GM18909 (cell line): ENCODE data around the gene UNC93B1.

Source experiments
- ATAC-seq: cut with Tn5 transposase; IDR thresholded peaks from one replicate; pipeline ENCODE4 v1.9.1; 2021; ENCODE audit warnings: mild to moderate bottlenecking; ENCODE audit not compliant: unreplicated experiment, poor library complexity

UNC93B1 gene

GRCh38 chr11:68040101-68040956 lies 36.4 kb upstream of the UNC93B1 start:
- ATAC-seq: peak; percentile 60

- no peak for ATAC-seq
These were observed 35.7 kb upstream of the UNC93B1 start for GRCh38 chr11:68039526-68040086.

DNA sequence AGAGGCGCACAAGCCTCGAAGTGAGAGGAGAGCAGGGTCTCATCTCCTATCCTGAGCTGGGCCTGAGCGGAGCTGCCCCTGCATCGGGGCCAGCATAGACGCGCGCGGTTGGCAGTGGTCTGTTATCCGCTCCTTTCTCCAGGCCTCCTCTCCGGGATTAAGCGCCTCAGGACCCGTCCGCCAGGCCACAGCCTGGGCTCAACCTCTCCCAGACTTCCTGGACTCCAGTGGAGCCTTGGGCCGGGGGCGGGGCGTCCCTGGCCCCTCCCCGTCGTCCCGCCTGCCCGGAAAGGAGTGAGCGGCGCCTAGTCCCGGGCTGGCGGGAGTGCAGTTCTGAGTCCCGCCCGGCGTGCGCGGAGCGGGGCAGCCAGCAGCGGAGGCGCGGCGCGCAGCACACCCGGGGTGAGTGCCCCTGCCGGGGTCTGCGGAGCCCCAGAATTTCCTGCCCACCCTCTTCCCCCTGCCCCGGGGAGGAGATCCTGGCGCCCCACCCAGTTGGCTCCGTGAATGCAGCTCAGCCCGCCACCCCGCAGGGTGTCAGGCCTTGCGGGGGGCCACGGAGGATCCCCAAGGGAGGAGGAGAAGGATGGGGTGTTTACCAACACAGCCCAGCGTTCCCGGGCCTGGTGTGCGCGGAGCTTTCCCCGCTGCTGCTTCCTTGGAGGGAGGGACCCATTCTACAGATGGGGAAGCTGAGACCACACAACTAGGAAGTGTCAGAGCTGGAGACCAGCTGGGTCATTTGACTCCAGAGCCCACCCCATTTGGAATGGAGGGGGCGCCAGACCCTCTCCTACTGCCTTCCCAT lies 35.0 kb upstream of the UNC93B1 start, which contains the start of gene TCIRG1:
TCIRG1 (plus strand) TSS at position 308 of the 808 bp plus-strand sequence. CDS start 2,247 bp downstream, outside the sequence.
- no peak for ATAC-seq

GRCh38 chr11:68038226-68038717 lies 34.4 kb upstream of the UNC93B1 start:
- ATAC-seq: no peak

GRCh38 chr11:68037411-68038225 lies 33.7 kb upstream of the UNC93B1 start:
- ATAC-seq: no peak

DNA sequence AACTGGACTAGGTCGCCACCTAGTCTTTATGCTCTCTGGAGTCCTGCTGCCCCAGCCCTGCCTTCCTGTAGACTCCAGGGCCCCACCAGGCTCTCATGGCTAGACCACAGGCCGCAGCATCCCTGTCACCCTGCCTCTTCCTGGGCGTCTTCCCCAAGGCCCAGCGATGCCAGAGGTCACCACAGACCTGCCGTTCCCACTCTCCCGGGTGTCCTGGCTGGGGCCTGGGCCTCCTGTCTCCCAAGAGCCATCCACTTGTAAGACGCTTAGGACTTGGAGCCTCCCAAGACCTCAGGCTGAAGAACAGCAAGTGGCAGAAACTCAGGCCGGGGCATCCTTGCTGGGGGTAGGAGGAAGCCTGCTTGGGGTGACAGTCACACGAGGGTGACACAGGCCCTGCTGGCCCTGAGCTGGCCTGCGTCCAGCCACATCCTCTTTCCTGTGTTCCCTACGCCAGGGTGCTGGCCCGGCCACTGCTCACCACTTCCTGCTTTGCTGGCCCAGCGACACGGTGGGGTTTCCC lies 32.9 kb upstream of the UNC93B1 start:
- no peak for ATAC-seq

GRCh38 chr11:68036141-68036716 lies 32.3 kb upstream of the UNC93B1 start:
- ATAC-seq: no peak

DNA sequence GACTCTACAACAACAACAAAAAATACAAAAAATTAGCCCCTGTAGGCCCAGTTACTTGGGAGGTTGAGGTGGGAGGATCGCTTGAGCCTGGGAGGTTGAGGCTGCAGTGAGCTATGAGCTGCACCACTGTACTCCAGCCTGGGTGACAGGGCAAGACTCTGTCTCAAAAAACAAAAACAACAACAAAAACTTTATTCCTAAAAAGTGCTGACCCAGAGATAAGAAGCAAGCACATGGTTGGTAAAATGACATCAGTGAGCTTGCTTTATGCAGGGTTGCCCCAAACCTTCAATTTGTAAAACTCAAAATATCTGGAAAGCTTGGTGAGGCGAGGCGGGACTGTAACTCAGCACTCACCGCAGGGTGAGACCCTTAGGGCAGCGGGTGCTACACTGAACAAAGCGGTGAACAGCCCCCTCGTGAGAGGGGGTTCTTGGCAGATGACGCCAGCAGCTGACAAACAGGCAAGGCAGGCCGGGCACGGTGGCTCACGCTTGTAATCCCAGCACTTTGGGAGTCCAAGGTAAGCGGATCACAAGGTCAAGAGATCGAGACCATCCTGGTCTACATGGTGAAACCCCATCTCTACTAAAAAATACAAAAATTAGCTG lies 31.5 kb upstream of the UNC93B1 start:
- no peak for ATAC-seq

- ATAC-seq: no peak
These were observed 29.8 kb upstream of the UNC93B1 start for GRCh38 chr11:68033708-68034045.

- ATAC-seq: no peak
These were observed 29.3 kb upstream of the UNC93B1 start for GRCh38 chr11:68032997-68033707.

- no peak for ATAC-seq
These were observed 28.1 kb upstream of the UNC93B1 start for GRCh38 chr11:68032003-68032402.

- ATAC-seq: no peak
These were observed 27.2 kb upstream of the UNC93B1 start for GRCh38 chr11:68031144-68031464.

DNA sequence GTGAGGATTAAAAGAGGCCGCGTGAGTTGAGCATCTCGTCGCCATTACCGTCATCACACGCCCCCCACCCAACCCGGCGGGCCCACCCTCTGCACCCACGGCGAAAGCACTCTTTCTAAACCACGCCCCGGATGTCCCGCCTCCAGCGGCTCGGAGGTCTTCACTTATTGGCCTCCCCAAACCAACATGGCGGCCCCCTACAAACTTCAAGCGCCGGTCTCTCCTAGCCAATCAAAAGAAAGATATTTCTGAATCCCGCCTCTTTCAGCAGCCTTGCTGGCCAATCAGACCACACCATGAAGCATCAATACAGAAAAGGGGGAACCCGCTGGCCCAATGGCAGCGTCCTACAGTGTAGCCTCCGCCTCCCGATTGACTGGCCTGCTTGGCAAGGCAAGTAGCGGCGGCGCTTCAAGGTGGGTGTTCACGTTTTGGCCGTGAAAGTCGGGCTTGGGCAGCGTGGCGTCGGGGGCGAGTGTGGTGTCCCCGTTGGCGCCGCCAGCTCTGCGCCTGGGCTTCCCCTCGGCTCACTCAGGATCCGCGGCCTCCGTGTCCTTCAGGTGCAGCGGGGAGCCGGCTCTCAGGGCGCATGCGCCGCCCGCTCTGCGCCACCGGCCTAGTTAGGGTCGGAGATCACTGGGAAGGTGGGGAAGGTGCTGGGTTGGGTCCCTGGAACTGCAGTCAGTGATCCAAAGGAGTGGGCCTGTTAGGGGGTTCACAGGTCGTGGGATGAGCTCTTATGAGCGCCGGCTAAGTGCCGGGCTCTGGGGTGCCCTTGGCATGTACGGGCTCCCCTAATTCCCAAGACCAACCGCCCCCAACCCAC lies 26.6 kb upstream of the UNC93B1 start, which contains the start of gene NDUFS8:
NDUFS8 (plus strand) TSS at position 364 of the 826 bp plus-strand sequence. CDS start 1,471 bp downstream, outside the sequence.
- peak; percentile 95 for ATAC-seq

- ATAC-seq: no peak
These were observed 25.1 kb upstream of the UNC93B1 start for GRCh38 chr11:68028802-68029545.

DNA sequence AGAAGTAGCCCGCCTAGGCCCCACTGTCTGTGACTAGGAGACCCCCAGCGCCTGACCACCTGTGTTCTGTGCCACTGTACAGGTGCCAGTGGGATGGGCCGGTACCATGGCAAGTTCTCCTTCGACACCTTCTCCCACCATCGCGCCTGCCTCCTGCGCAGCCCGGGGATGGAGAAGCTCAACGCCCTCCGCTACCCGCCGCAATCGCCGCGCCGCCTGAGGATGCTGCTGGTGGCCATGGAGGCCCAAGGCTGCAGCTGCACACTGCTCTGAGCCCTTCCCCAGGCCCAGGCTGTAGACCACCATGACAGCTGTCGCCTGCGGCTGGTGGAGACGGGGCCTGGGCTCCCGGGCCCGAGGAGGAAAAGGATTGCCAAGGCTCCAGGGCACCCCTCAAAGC lies 23.8 kb upstream of the UNC93B1 start:
- no peak for ATAC-seq

DNA sequence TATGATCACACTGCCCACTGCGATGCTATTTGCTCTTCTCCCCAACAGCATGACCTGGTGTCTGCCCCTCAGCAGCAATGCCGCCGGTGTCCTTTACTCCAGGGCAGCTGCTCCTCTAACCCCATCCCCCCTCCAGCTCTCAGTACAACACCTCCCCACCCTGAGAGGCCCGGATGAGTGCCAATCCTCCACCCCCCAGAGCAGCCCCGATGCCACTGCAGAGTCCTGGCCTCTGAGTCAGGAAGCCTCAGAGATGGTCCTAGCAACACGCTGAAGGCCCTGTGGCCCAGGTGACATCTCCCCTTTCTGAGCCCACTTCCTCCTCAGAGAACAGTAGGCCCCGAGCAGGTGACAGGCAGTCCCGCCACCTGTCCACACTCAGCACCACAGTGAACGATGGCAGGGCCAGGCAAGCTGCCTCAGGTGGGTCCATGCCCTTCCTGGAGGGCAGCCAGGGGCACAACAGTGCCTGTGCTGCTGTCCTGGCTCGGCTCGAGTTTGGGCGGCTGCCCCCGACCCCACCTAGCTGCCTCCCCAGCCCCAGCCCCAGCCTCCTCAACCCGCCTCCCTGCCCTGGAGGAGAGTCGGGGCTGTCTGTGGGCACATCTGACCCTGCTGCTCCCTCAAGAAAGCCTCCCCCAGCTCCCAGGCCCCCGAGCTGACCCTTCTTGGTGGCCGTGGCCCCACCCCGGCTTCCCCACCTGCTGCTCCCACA lies 22.7 kb upstream of the UNC93B1 start:
- no peak for ATAC-seq
